ENCODE data around the gene LNP1. TPM values are rescaled to one million over a fixed set of nuclear protein-coding genes. Genes with fewer than 3 reads are reported as not detected.

The LNP1 gene
- total and polyA plus RNA-seq, 2 of the 13 experiments (the other 11 are each of a cell fraction or from before 2014, with no cell fraction given), result 3.6 to 7.0 TPM

GRCh38 chr3:100492059-100493006 is 91.0 kb downstream of the LNP1 start, which contains the start of gene TMEM45A (continued):
- TF ChIP-seq, protein P1, sequence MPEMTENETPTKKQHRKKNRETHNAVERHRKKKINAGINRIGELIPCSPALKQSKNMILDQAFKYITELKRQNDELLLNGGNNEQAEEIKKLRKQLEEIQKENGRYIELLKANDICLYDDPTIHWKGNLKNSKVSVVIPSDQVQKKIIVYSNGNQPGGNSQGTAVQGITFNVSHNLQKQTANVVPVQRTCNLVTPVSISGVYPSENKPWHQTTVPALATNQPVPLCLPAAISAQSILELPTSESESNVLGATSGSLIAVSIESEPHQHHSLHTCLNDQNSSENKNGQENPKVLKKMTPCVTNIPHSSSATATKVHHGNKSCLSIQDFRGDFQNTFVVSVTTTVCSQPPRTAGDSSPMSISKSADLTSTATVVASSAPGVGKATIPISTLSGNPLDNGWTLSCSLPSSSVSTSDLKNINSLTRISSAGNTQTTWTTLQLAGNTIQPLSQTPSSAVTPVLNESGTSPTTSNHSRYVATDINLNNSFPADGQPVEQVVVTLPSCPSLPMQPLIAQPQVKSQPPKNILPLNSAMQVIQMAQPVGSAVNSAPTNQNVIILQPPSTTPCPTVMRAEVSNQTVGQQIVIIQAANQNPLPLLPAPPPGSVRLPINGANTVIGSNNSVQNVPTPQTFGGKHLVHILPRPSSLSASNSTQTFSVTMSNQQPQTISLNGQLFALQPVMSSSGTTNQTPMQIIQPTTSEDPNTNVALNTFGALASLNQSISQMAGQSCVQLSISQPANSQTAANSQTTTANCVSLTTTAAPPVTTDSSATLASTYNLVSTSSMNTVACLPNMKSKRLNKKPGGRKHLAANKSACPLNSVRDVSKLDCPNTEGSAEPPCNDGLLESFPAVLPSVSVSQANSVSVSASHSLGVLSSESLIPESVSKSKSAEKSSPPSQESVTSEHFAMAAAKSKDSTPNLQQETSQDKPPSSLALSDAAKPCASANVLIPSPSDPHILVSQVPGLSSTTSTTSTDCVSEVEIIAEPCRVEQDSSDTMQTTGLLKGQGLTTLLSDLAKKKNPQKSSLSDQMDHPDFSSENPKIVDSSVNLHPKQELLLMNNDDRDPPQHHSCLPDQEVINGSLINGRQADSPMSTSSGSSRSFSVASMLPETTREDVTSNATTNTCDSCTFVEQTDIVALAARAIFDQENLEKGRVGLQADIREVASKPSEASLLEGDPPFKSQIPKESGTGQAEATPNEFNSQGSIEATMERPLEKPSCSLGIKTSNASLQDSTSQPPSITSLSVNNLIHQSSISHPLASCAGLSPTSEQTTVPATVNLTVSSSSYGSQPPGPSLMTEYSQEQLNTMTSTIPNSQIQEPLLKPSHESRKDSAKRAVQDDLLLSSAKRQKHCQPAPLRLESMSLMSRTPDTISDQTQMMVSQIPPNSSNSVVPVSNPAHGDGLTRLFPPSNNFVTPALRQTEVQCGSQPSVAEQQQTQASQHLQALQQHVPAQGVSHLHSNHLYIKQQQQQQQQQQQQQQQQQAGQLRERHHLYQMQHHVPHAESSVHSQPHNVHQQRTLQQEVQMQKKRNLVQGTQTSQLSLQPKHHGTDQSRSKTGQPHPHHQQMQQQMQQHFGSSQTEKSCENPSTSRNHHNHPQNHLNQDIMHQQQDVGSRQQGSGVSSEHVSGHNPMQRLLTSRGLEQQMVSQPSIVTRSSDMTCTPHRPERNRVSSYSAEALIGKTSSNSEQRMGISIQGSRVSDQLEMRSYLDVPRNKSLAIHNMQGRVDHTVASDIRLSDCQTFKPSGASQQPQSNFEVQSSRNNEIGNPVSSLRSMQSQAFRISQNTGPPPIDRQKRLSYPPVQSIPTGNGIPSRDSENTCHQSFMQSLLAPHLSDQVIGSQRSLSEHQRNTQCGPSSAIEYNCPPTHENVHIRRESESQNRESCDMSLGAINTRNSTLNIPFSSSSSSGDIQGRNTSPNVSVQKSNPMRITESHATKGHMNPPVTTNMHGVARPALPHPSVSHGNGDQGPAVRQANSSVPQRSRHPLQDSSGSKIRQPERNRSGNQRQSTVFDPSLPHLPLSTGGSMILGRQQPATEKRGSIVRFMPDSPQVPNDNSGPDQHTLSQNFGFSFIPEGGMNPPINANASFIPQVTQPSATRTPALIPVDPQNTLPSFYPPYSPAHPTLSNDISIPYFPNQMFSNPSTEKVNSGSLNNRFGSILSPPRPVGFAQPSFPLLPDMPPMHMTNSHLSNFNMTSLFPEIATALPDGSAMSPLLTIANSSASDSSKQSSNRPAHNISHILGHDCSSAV (CRISPR knock-in tag; IDR thresholded peaks at IDR 0.05; ENCODE audit: borderline replicate concordance), result no peak
- TF ChIP-seq SRSF1 (optimal IDR thresholded peaks at IDR 0.05; ENCODE audit: low read depth, low read length) (peak; percentile 77), ZBTB3 (CRISPR knock-in tag; IDR thresholded peaks at IDR 0.05; ENCODE audit: borderline replicate concordance, low read depth) (peak; percentile 69; the same call in 1 of the 2 replicates), CCDC6 (CRISPR knock-in tag; IDR thresholded peaks at IDR 0.05) (peak; percentile 64; the same call in 1 of the 2 replicates), PRMT3 (CRISPR knock-in tag; IDR thresholded peaks at IDR 0.05; ENCODE audit: borderline replicate concordance, low read depth) (no peak), ZBTB46 (CRISPR knock-in tag; IDR thresholded peaks at IDR 0.05; ENCODE audit: borderline replicate concordance) (no peak), SP1 (IDR thresholded peaks at IDR 0.05) (no peak), SP1 (CRISPR knock-in tag; IDR thresholded peaks at IDR 0.05) (peak; percentile 60; the same call in 1 of the 2 replicates), REPIN1 (CRISPR knock-in tag; IDR thresholded peaks at IDR 0.05; ENCODE audit: borderline replicate concordance, low read depth) (peak; percentile 55; the same call in 1 of the 2 replicates), ZBTB1 (CRISPR knock-in tag; IDR thresholded peaks at IDR 0.05; ENCODE audit: borderline replicate concordance) (no peak)
- TF ChIP-seq, protein P2, sequence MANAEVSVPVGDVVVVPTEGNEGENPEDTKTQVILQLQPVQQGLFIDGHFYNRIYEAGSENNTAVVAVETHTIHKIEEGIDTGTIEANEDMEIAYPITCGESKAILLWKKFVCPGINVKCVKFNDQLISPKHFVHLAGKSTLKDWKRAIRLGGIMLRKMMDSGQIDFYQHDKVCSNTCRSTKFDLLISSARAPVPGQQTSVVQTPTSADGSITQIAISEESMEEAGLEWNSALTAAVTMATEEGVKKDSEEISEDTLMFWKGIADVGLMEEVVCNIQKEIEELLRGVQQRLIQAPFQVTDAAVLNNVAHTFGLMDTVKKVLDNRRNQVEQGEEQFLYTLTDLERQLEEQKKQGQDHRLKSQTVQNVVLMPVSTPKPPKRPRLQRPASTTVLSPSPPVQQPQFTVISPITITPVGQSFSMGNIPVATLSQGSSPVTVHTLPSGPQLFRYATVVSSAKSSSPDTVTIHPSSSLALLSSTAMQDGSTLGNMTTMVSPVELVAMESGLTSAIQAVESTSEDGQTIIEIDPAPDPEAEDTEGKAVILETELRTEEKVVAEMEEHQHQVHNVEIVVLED (CRISPR knock-in tag; IDR thresholded peaks at IDR 0.05; ENCODE audit: borderline replicate concordance), result peak; percentile 81; the same call in 1 of the 2 replicates
